ENCODE results near the gene ZNF358.

DNA sequence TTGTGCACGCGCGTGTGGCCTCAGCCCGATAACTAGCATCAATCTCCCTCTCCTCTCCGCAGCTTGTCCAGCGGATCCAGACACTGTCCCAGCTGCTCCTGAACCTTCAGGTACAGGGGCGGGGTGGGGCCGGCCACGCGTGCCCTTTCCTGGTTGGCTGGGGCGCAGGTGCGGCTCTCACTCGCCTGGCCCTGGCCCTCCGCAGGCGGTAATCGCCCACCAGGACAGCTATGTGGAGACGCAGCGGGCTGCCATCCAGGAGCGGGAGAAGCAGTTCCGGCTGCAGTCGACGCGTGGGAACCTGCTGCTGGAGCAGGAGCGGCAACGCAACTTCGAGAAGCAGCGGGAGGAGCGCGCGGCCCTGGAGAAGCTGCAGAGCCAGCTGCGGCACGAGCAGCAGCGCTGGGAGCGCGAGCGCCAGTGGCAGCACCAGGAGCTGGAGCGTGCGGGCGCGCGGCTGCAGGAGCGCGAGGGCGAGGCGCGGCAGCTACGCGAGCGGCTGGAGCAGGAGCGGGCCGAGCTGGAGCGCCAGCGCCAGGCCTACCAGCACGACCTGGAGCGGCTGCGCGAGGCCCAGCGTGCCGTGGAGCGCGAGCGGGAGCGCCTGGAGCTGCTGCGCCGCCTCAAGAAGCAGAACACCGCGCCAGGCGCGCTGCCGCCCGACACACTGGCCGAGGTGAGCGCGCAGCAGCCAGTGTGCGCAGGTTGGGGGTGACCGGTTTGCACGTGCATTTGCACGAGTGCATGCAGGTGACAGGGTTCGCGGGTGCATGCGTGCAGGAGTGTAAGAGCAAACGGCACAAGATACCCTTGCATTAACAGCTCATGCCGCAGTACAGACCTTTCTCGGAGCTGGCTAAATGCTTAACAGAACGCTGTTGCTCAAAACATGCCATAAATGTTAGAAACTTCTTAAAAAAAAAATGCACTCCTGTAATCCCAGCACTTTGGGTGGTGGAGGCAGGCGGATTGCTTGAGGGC lies 48.6 kb upstream of the ZNF358 start:
- TF ChIP-seq CTCF (IDR thresholded peaks at IDR 0.05 in 2 of 3, conservative IDR thresholded peaks at IDR 0.05 in 1 of 3; ENCODE audit: control insufficient read depth in 2 of 3, extremely low read depth in 1 of 3, insufficient read depth in 1 of 3, low read depth in 3 of 3, low read length in 3 of 3) (no peak), TBL1XR1 (IDR thresholded peaks at IDR 0.05; ENCODE audit: low read depth, low read length) (no peak), POLR2AphosphoS5 (IDR thresholded peaks at IDR 0.05; ENCODE audit: low read length) (no peak), DPF2 (IDR thresholded peaks at IDR 0.05) (no peak), EZH2 (IDR thresholded peaks at IDR 0.05; ENCODE audit: borderline replicate concordance, control insufficient read depth, low read depth, low read length) (no peak), SP1 (IDR thresholded peaks at IDR 0.05; ENCODE audit: low read depth, low read length) (no peak), EP300 (IDR thresholded peaks at IDR 0.05; ENCODE audit: borderline replicate concordance in 1 of 2, control insufficient read depth in 1 of 2, low read depth in 2 of 2, low read length in 2 of 2) (no peak), GATAD2B (conservative IDR thresholded peaks at IDR 0.05; ENCODE audit: low read depth) (no peak)
- TF ChIP-seq, protein P1, sequence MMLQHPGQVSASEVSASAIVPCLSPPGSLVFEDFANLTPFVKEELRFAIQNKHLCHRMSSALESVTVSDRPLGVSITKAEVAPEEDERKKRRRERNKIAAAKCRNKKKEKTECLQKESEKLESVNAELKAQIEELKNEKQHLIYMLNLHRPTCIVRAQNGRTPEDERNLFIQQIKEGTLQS (IDR thresholded peaks at IDR 0.05; ENCODE audit: borderline replicate concordance, extremely low read depth, low read depth, low read length) = no peak

Measured in GM12878 (cell line).